ENCODE data around the gene ASH1L.

GRCh38 chr1:155569988-155570592, 7.5 kb upstream of the ASH1L start:
- no peak for TF ChIP-seq ZNF132 (tag by site-specific recombination; IDR thresholded peaks at IDR 0.05; ENCODE audit: borderline replicate concordance)
- no peak for TF ChIP-seq PBX3 (CRISPR knock-in tag; IDR thresholded peaks at IDR 0.05)
- no peak for TF ChIP-seq ZNF274 (IDR thresholded peaks at IDR 0.05; ENCODE audit: low read length)
- TF ChIP-seq ZNF274 (tag by site-specific recombination; IDR thresholded peaks at IDR 0.05; ENCODE audit: borderline replicate concordance), result no peak
- no peak for TF ChIP-seq CTCF (tag by site-specific recombination; IDR thresholded peaks at IDR 0.05)
- no peak for TF ChIP-seq GFI1B (tag by site-specific recombination; IDR thresholded peaks at IDR 0.05)
